CMK (cell line): ENCODE measurements around the gene MYCN.

Experiments
- DNase-seq: peaks from one replicate; pipeline ENCODE4 v3.0.0-alpha.2; 2010; ENCODE audit warnings: low read depth

Gene MYCN

GRCh38 chr2:15976354-15976753 is 36.0 kb downstream of the MYCN start:
- no peak for DNase-seq

GRCh38 chr2:15979051-15979758 is 38.9 kb downstream of the MYCN start:
- no peak for DNase-seq

- DNase-seq = no peak
Observed at GRCh38 chr2:15979759-15980604, 39.6 kb downstream of the MYCN start.

- no peak for DNase-seq
Observed at GRCh38 chr2:15980605-15981098, 40.3 kb downstream of the MYCN start.

- DNase-seq = no peak
Observed at GRCh38 chr2:15981646-15982045, 41.3 kb downstream of the MYCN start.

GRCh38 chr2:15982285-15983044 is 42.1 kb downstream of the MYCN start:
- DNase-seq = no peak

GRCh38 chr2:15983496-15983895 is 43.1 kb downstream of the MYCN start:
- no peak for DNase-seq

GRCh38 chr2:15984368-15985255 is 44.3 kb downstream of the MYCN start:
- no peak for DNase-seq

GRCh38 chr2:15985531-15985930 is 45.2 kb downstream of the MYCN start:
- no peak for DNase-seq

- no peak for DNase-seq
Observed at GRCh38 chr2:15986068-15986560, 45.8 kb downstream of the MYCN start.

GRCh38 chr2:15986644-15987043 is 46.3 kb downstream of the MYCN start:
- no peak for DNase-seq

GRCh38 chr2:15988733-15989132 is 48.4 kb downstream of the MYCN start:
- DNase-seq = no peak

- no peak for DNase-seq
Observed at GRCh38 chr2:15989559-15989958, 49.2 kb downstream of the MYCN start.

- no peak for DNase-seq
Observed at GRCh38 chr2:15990151-15991101, 50.1 kb downstream of the MYCN start.

GRCh38 chr2:15991231-15991630 is 50.9 kb downstream of the MYCN start:
- DNase-seq = no peak

- no peak for DNase-seq
Observed at GRCh38 chr2:15992457-15993231, 52.3 kb downstream of the MYCN start.

- DNase-seq = no peak
Observed at GRCh38 chr2:15993232-15993610, 52.9 kb downstream of the MYCN start.

GRCh38 chr2:15993666-15994065 is 53.3 kb downstream of the MYCN start:
- DNase-seq = no peak

- no peak for DNase-seq
Observed at GRCh38 chr2:15995603-15996002, 55.3 kb downstream of the MYCN start.
